Ectodermal cell (in vitro differentiated cells): Measurements from ENCODE around the gene C4orf17.
"Not testable (repeated sequence)": the region's sequence is repeated elsewhere in the genome, so short reads cannot be mapped to it uniquely, and the experiment has no call there.

Experiments
- H3K27ac ChIP-seq: 2 replicates; pipeline ENCODE4 v1.7.0; 2013; ENCODE audit warnings: mild to moderate bottlenecking, low read depth, low read length; ENCODE audit not compliant: insufficient read depth, poor library complexity, severe bottlenecking
- H3K27me3 ChIP-seq: 2 replicates; pipeline ENCODE4 v1.7.0; 2013; ENCODE audit warnings: mild to moderate bottlenecking, low read length; ENCODE audit not compliant: insufficient read depth, control insufficient read depth, poor library complexity, severe bottlenecking
- H3K36me3 ChIP-seq: one replicate; pipeline ENCODE4 v1.7.0; 2013; ENCODE audit warnings: low read length; ENCODE audit not compliant: control insufficient read depth, insufficient read depth
- H3K4me1 ChIP-seq: one replicate; pipeline ENCODE4 v1.7.0; 2013; ENCODE audit warnings: low read length; ENCODE audit not compliant: control insufficient read depth, insufficient read depth
- H3K4me3 ChIP-seq: 2 replicates; pipeline ENCODE4 v1.7.0; 2013; ENCODE audit warnings: low read depth, low read length, control low read depth; ENCODE audit not compliant: insufficient read depth
- H3K9me3 ChIP-seq: 2 replicates; pipeline ENCODE4 v1.7.0; 2013; ENCODE audit warnings: mild to moderate bottlenecking, low read length, moderate library complexity; ENCODE audit not compliant: control insufficient read depth
- WGBS, 2 experiments: methylation state at CpG; one replicate each; pipeline ENCODE4 v1.1.7; 2013; ENCODE audit warnings: missing lambda C conversion rate in 2 of 2; 5-methylcytosine and 5-hydroxymethylcytosine counted together

C4orf17 gene

GRCh38 chr4:99534699-99535098 lies 23.9 kb downstream of the C4orf17 start:
- H3K27me3 ChIP-seq, H3K36me3 ChIP-seq, H3K9me3 ChIP-seq, H3K4me1 ChIP-seq, H3K4me3 ChIP-seq, H3K27ac ChIP-seq: not testable (repeated sequence)
- WGBS, 2 experiments, result 92 to 97% methylated on average over 3 of the region's 3 CpGs

GRCh38 chr4:99536271-99536670 lies 25.4 kb downstream of the C4orf17 start:
- 43 to 55% methylated on average over 2 of the region's 2 CpGs for WGBS, 2 experiments

GRCh38 chr4:99536848-99537247 lies 26.0 kb downstream of the C4orf17 start:
- Histone ChIP-seq H3K27me3 (no peaks in the 10 kb centered on the region), H3K4me3 (no peak overlapping the region), H3K9me3 (no peaks in the 10 kb centered on the region), H3K36me3 (no peaks in the 10 kb centered on the region), H3K27ac (no peak overlapping the region), H3K4me1 (no peaks in the 10 kb centered on the region)
- WGBS, 2 experiments, result 92 to 97% methylated on average over 2 of the region's 2 CpGs

More at GRCh38 chr4:99536271-99536670, 25.4 kb downstream of the C4orf17 start:
- Histone ChIP-seq H3K27ac (no peak overlapping the region), H3K4me3 (no peak overlapping the region), H3K36me3 (no peaks in the 10 kb centered on the region), H3K4me1 (no peaks in the 10 kb centered on the region), H3K9me3 (no peaks in the 10 kb centered on the region), H3K27me3 (no peaks in the 10 kb centered on the region)

- H3K27ac ChIP-seq, result no peak overlapping the region
- no peaks in the 10 kb centered on the region for H3K27me3 ChIP-seq
- no peaks in the 10 kb centered on the region for H3K36me3 ChIP-seq
- no peaks in the 10 kb centered on the region for H3K9me3 ChIP-seq
- H3K4me1 ChIP-seq, result no peaks in the 10 kb centered on the region
- 70 to 71% methylated on average over 4 of the region's 4 CpGs for WGBS, 2 experiments
- H3K4me3 ChIP-seq, result no peak overlapping the region
Observed at GRCh38 chr4:99537674-99538073, 26.9 kb downstream of the C4orf17 start.

GRCh38 chr4:99540277-99540939 lies 29.6 kb downstream of the C4orf17 start:
- Histone ChIP-seq H3K27me3 (no peaks in the 10 kb centered on the region), H3K36me3 (no peaks in the 10 kb centered on the region), H3K4me1 (no peaks in the 10 kb centered on the region), H3K9me3 (no peaks in the 10 kb centered on the region), H3K27ac (no peak overlapping the region), H3K4me3 (no peak overlapping the region)

- WGBS, 2 experiments, result 90 to 100% methylated on average over 1 to 2 of the region's 2 CpGs
- H3K27me3 ChIP-seq, result no peaks in the 10 kb centered on the region
Observed at GRCh38 chr4:99552872-99553271, 42.1 kb downstream of the C4orf17 start.

GRCh38 chr4:99563310-99564186 lies 52.7 kb downstream of the C4orf17 start, which contains the start of gene TRMT10A:
Gene TRMT10A, minus strand, starts transcription at chr4:99564039. Its CDS starts 4,701 bp downstream, at chr4:99559338.
- peak within 1 kb of the TSS; percentile 93 for H3K27ac ChIP-seq
- H3K27me3 ChIP-seq, result no peaks in the 10 kb centered on the region
- no peaks in the 10 kb centered on the region for H3K4me1 ChIP-seq
- no peaks in the 10 kb centered on the region for H3K9me3 ChIP-seq
- H3K36me3 ChIP-seq, result no peaks in the 10 kb centered on the region
- H3K4me3 ChIP-seq, result peak within 1 kb of the TSS; percentile 92
- 1% methylated on average over 48 of the region's 48 CpGs for WGBS, 2 experiments

More at GRCh38 chr4:99552872-99553271, 42.1 kb downstream of the C4orf17 start:
- H3K4me1 ChIP-seq, result no peaks in the 10 kb centered on the region
- no peaks in the 10 kb centered on the region for H3K9me3 ChIP-seq
- H3K4me3 ChIP-seq, result no peak overlapping the region
- no peaks in the 10 kb centered on the region for H3K36me3 ChIP-seq
- no peak overlapping the region for H3K27ac ChIP-seq

- H3K4me1 ChIP-seq, result no peaks in the 10 kb centered on the region
- H3K9me3 ChIP-seq, result no peaks in the 10 kb centered on the region
- no peak overlapping the region for H3K4me3 ChIP-seq
- H3K36me3 ChIP-seq, result no peaks in the 10 kb centered on the region
- no peaks in the 10 kb centered on the region for H3K27me3 ChIP-seq
- H3K27ac ChIP-seq, result no peak overlapping the region
Observed at GRCh38 chr4:99564921-99565320, 54.1 kb downstream of the C4orf17 start.

GRCh38 chr4:99571883-99572282 lies 61.1 kb downstream of the C4orf17 start:
- H3K4me1 ChIP-seq, result peaks cover 8% of the 10 kb centered on the region
- H3K27ac ChIP-seq, result no peak overlapping the region
- H3K36me3 ChIP-seq, result no peaks in the 10 kb centered on the region
- no peaks in the 10 kb centered on the region for H3K9me3 ChIP-seq
- H3K27me3 ChIP-seq, result no peaks in the 10 kb centered on the region
- H3K4me3 ChIP-seq, result no peak overlapping the region
- WGBS, 2 experiments, result 91% methylated on average over 1 of the region's 1 CpG; no CpG with 5 or more reads in 1 of the 2 experiments

GRCh38 chr4:99572527-99573240 lies 61.9 kb downstream of the C4orf17 start:
- 94 to 97% methylated on average over 6 of the region's 6 CpGs for WGBS, 2 experiments
- Histone ChIP-seq H3K27me3 (no peaks in the 10 kb centered on the region), H3K27ac (no peak overlapping the region), H3K36me3 (no peaks in the 10 kb centered on the region), H3K4me3 (no peak overlapping the region), H3K9me3 (no peaks in the 10 kb centered on the region), H3K4me1 (peaks cover 8% of the 10 kb centered on the region)
